OCI-LY7 (cell line): Measurements from ENCODE around the gene NXPE1. TPM values are rescaled to one million over a fixed set of nuclear protein-coding genes. Genes with fewer than 3 reads are reported as not detected.

ENCODE experiments used
- BruUV-seq: library from RNA; stranded (reverse); fragments of 400-500 nt; replicated peaks from 2 replicates; lab custom pipeline; 2021; lab: Mats Ljungman, UMichigan
- CTCF ChIA-PET: fragments of 300-600 bp; sonication (Branson Sonifier 250); formaldehyde crosslinking; loops from one replicate; lab custom pipeline; 2022; ENCODE audit warnings: antibody characterized with exemption; ENCODE audit not compliant: unreplicated experiment; lab: Charles Lee
- POLR2A ChIA-PET: fragments of 300-600 bp; sonication (Branson Sonifier 250); formaldehyde crosslinking; loops from one replicate; lab custom pipeline; 2022; ENCODE audit warnings: antibody characterized with exemption; lab: Charles Lee
- DNase-seq: peaks from one replicate; pipeline ENCODE4 v3.0.0-alpha.2; 2015; ENCODE audit warnings: low spot score
- H2AFZ ChIP-seq: fragments of 200-600 bp; sonication (generic), shearing (Covaris generic); 2 replicates; pipeline ENCODE4 v1.6.1; 2014; ENCODE audit warnings: mild to moderate bottlenecking, antibody characterized with exemption, low read length, moderate library complexity
- H3K27ac ChIP-seq: fragments of 200-600 bp; sonication (generic); 2 replicates; pipeline ENCODE4 v1.5.1; 2014; ENCODE audit warnings: mixed run types, low read depth, mild to moderate bottlenecking, moderate library complexity, low read length, inconsistent platforms; ENCODE audit not compliant: poor library complexity, severe bottlenecking
- H3K36me3 ChIP-seq: fragments of 200-600 bp; sonication (generic); 2 replicates; pipeline ENCODE4 v1.6.1; 2014; ENCODE audit warnings: mild to moderate bottlenecking, antibody characterized with exemption, low read length, moderate library complexity, mixed read lengths; ENCODE audit not compliant: insufficient read depth
- H3K4me1 ChIP-seq: fragments of 200-600 bp; sonication (generic); 2 replicates; pipeline ENCODE4 v1.5.1; 2014; ENCODE audit warnings: mild to moderate bottlenecking, low read length; ENCODE audit not compliant: insufficient read depth, poor library complexity, severe bottlenecking
- H3K4me2 ChIP-seq: fragments of 200-600 bp; sonication (generic); 2 replicates; pipeline ENCODE4 v1.6.1; 2014; ENCODE audit warnings: mild to moderate bottlenecking, low read length
- H3K4me3 ChIP-seq: fragments of 200-600 bp; sonication (generic); 2 replicates; pipeline ENCODE4 v1.5.1; 2014; ENCODE audit warnings: mild to moderate bottlenecking, low read depth, low read length; ENCODE audit not compliant: poor library complexity, severe bottlenecking
- H3K79me2 ChIP-seq: fragments of 200-600 bp; sonication (generic); 2 replicates; pipeline ENCODE4 v1.6.1; 2016; ENCODE audit warnings: low read depth, mild to moderate bottlenecking, low read length, moderate library complexity, mixed read lengths; ENCODE audit not compliant: insufficient read depth
- H3K9me2 ChIP-seq: fragments of 200-600 bp; sonication (generic); 2 replicates; pipeline ENCODE4 v1.6.1; 2016; ENCODE audit warnings: mild to moderate bottlenecking, low read length, mixed read lengths; ENCODE audit not compliant: insufficient read depth
- H3K9me3 ChIP-seq: fragments of 200-600 bp; sonication (generic); 2 replicates; pipeline ENCODE4 v1.6.1; 2014; ENCODE audit warnings: mild to moderate bottlenecking, mixed run types, low read length, mixed read lengths
- H4K20me1 ChIP-seq: fragments of 200-600 bp; sonication (generic); 2 replicates; pipeline ENCODE4 v1.6.1; 2014; ENCODE audit warnings: mild to moderate bottlenecking, antibody characterized with exemption, low read length, moderate library complexity, mixed read lengths; ENCODE audit not compliant: insufficient read depth
- CTCF ChIP-seq: fragments of 200-600 bp; sonication (generic); conservative IDR thresholded peaks from 2 replicates; pipeline ENCODE4 v1.5.1; 2014; ENCODE audit warnings: mild to moderate bottlenecking, antibody characterized with exemption, low read length, moderate library complexity, mixed read lengths
- EZH2phosphoT487 ChIP-seq: fragments of 200-600 bp; sonication (generic); IDR thresholded peaks from 2 replicates; pipeline ENCODE4 v1.6.1; 2018; ENCODE audit warnings: low read depth, borderline replicate concordance, mild to moderate bottlenecking, mixed run types, antibody characterized with exemption, low read length, moderate library complexity, mixed read lengths
- intact Hi-C: fragments of 100-400 bp; cut with micrococcal nuclease; formaldehyde crosslinking; loops from one replicate; pipeline ENCODE4 v1.10.0; 2022; ENCODE audit not compliant: unreplicated experiment
- total RNA-seq, 2 experiments: library from RNA; depleted of rRNA in 1 of 2; stranded (reverse); fragments of >200 nt in 1 of 2; shearing (Covaris generic) in 1 of 2; gene quantifications; 2 replicates each; pipeline ENCODE4 v1.2.3, GENCODE V29; 2014 to 2022

The NXPE1 gene
- total RNA-seq, 2 experiments from 2014 or later = not detected

DNA sequence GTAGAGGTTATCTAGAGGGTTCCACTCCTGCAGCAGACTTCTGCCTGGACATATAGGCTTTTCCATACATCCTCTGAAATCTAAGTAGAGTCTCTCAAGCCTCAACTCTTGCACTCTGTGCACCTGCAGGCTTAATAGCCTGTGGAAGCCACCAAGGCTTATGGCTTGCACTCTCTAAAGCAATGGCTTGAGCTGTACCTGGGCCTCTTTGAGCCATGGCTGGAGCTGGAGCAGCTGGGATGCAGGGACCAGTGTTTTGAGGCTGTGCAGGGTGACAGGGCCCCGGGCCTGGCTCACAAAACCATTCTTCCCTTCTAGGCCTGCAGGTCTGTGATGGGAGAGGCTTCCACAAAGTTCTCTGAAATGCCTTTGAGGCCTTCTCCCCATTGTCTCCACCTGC is 38.8 kb upstream of the NXPE1 start:
- BruUV-seq = no TSS peak
- no peaks in the 10 kb centered on the region for H4K20me1 ChIP-seq
- peaks cover 5% of the 10 kb centered on the region; the same call in 1 of the 2 replicates for H3K9me3 ChIP-seq
- no peaks in the 10 kb centered on the region for H3K4me1 ChIP-seq
- H3K4me3 ChIP-seq = no peak overlapping the region
- no peak for DNase-seq
- ChIA-PET CTCF (no interaction called here), POLR2A (no interaction called here)
- no peaks in the 10 kb centered on the region for H3K79me2 ChIP-seq
- H2AFZ ChIP-seq = no peak overlapping the region
- intact Hi-C loops = no loop called here
- TF ChIP-seq CTCF (no peak), EZH2phosphoT487 (no peak)
- H3K4me2 ChIP-seq = no peak overlapping the region
- H3K9me2 ChIP-seq = no peaks in the 10 kb centered on the region
- H3K36me3 ChIP-seq = no peaks in the 10 kb centered on the region
- H3K27ac ChIP-seq = no peak overlapping the region

- intact Hi-C loops = no loop called here
- BruUV-seq = no TSS peak
- Histone ChIP-seq H3K79me2 (no peaks in the 10 kb centered on the region), H3K4me3 (no peak overlapping the region), H3K27ac (no peak overlapping the region), H3K9me2 (no peaks in the 10 kb centered on the region), H4K20me1 (no peaks in the 10 kb centered on the region), H2AFZ (no peak overlapping the region), H3K4me2 (no peak overlapping the region), H3K36me3 (no peaks in the 10 kb centered on the region), H3K4me1 (no peaks in the 10 kb centered on the region), H3K9me3 (no peaks in the 10 kb centered on the region)
- ChIA-PET POLR2A (no interaction called here), CTCF (no interaction called here)
- no peak for TF ChIP-seq CTCF
- no peak for TF ChIP-seq EZH2phosphoT487
- no peak for DNase-seq
Measured at GRCh38 chr11:114596175-114596919, 36.7 kb upstream of the NXPE1 start.

- Histone ChIP-seq H3K4me2 (no peak within 1 kb of the TSS), H3K79me2 (no peaks in the 10 kb centered on the region), H3K27ac (no peak within 1 kb of the TSS), H3K9me2 (no peaks in the 10 kb centered on the region), H3K4me3 (no peak within 1 kb of the TSS), H4K20me1 (no peaks in the 10 kb centered on the region), H3K9me3 (no peaks in the 10 kb centered on the region), H2AFZ (no peak within 1 kb of the TSS), H3K4me1 (no peaks in the 10 kb centered on the region), H3K36me3 (no peaks in the 10 kb centered on the region)
- no peak for DNase-seq
- TF ChIP-seq EZH2phosphoT487 (no peak), CTCF (no peak)
- intact Hi-C loops = no loop called here
- ChIA-PET CTCF (no interaction called here), POLR2A (no interaction called here)
- no TSS peak for BruUV-seq
Measured at GRCh38 chr11:114595571-114595970, 35.9 kb upstream of the NXPE1 start, which contains the start of gene NXPE4. TSS of gene NXPE4 (minus strand) at chr11:114595786. CDS start at chr11:114594759, 1,027 bp downstream.
